Muscle of leg (tissue), 11 donors: ENCODE results near the gene RGR. TPM values are rescaled to one million over a fixed set of nuclear protein-coding genes. Genes with fewer than 3 reads are reported as not detected.

ENCODE experiments used
- DNase-seq: peaks from one replicate; pipeline ENCODE4 v3.0.0; 2013
- H3K27ac ChIP-seq: one replicate; pipeline ENCODE4 v1.5.1; 2013; ENCODE audit warnings: mild to moderate bottlenecking, low read length, control low read depth
- H3K27me3 ChIP-seq: one replicate; pipeline ENCODE4 v1.6.1; 2013; ENCODE audit warnings: low read length; ENCODE audit not compliant: control insufficient read depth, insufficient read depth
- H3K36me3 ChIP-seq: one replicate; pipeline ENCODE4 v1.6.1; 2013; ENCODE audit warnings: low read length; ENCODE audit not compliant: control insufficient read depth, insufficient read depth
- H3K4me1 ChIP-seq: one replicate; pipeline ENCODE4 v1.6.1; 2013; ENCODE audit warnings: low read length; ENCODE audit not compliant: control insufficient read depth, insufficient read depth
- H3K4me3 ChIP-seq: one replicate; pipeline ENCODE4 v1.5.1; 2013; ENCODE audit warnings: low read length, control low read depth
- H3K9me3 ChIP-seq: replicated peaks from 2 replicates; pipeline ENCODE4 v1.6.1; 2013; ENCODE audit warnings: low read depth, low read length; ENCODE audit not compliant: control insufficient read depth
- WGBS: methylation state at CpG from one replicate; pipeline ENCODE4 v1.1.5; 2013; ENCODE audit warnings: missing lambda C conversion rate; ENCODE audit not compliant: insufficient coverage; 5-methylcytosine and 5-hydroxymethylcytosine counted together
- polyA plus RNA-seq, 8 donors: library from polyadenylated mRNA; unstranded; fragments of 120-200 nt; gene quantifications; one replicate each; pipeline versions ENCODE4 v1.2.1 to v1.2.3, GENCODE V29; 2013; ENCODE audit warnings: inconsistent platforms in 1 of 8, low replicate concordance in 1 of 8; ENCODE audit not compliant: insufficient read length in 8 of 8, insufficient read depth in 1 of 8
- total RNA-seq: library from RNA; stranded (reverse); fragments of 120-200 nt; gene quantifications from one replicate; pipeline ENCODE4 v1.2.4, GENCODE V29; 2013

The RGR gene
- total and polyA plus RNA-seq, 9 donors: 6.1 to 20.7 (median 12.6) TPM

- peaks cover 4% of the 10 kb centered on the region for H3K27me3 ChIP-seq
- no peaks in the 10 kb centered on the region for H3K9me3 ChIP-seq
- H3K27ac ChIP-seq: no peak overlapping the region
- H3K36me3 ChIP-seq: no peaks in the 10 kb centered on the region
- 89% methylated on average over 3 of the region's 4 CpGs for WGBS
- no peak overlapping the region for H3K4me3 ChIP-seq
- DNase-seq: no peak
- no peaks in the 10 kb centered on the region for H3K4me1 ChIP-seq
Observed at GRCh38 chr10:84234479-84234878, 10.4 kb upstream of the RGR start.

GRCh38 chr10:84235096-84235495, 9.8 kb upstream of the RGR start:
- Histone ChIP-seq H3K4me1 (no peaks in the 10 kb centered on the region), H3K36me3 (no peaks in the 10 kb centered on the region), H3K4me3 (no peak overlapping the region), H3K9me3 (no peaks in the 10 kb centered on the region), H3K27me3 (peaks cover 4% of the 10 kb centered on the region), H3K27ac (no peak overlapping the region)
- 75% methylated on average over 2 of the region's 4 CpGs for WGBS
- DNase-seq: no peak

- peaks cover 4% of the 10 kb centered on the region for H3K27me3 ChIP-seq
- peaks cover 4% of the 10 kb centered on the region for H3K4me1 ChIP-seq
- no peak for DNase-seq
- WGBS: 87% methylated on average over 6 of the region's 6 CpGs
- no peak overlapping the region for H3K27ac ChIP-seq
- no peak overlapping the region for H3K4me3 ChIP-seq
- H3K9me3 ChIP-seq: no peaks in the 10 kb centered on the region
- no peaks in the 10 kb centered on the region for H3K36me3 ChIP-seq
Observed at GRCh38 chr10:84236807-84237198, 8.1 kb upstream of the RGR start.

GRCh38 chr10:84237199-84238051, 7.4 kb upstream of the RGR start:
- no peaks in the 10 kb centered on the region for H3K36me3 ChIP-seq
- peaks cover 4% of the 10 kb centered on the region for H3K27me3 ChIP-seq
- DNase-seq: no peak
- no peak overlapping the region for H3K27ac ChIP-seq
- WGBS: 40% methylated on average over 47 of the region's 52 CpGs
- no peak overlapping the region for H3K4me3 ChIP-seq
- H3K4me1 ChIP-seq: peaks cover 8% of the 10 kb centered on the region
- H3K9me3 ChIP-seq: no peaks in the 10 kb centered on the region

GRCh38 chr10:84238909-84239308, 5.9 kb upstream of the RGR start:
- Histone ChIP-seq H3K4me3 (no peak overlapping the region), H3K36me3 (no peaks in the 10 kb centered on the region), H3K27me3 (peaks cover 4% of the 10 kb centered on the region), H3K27ac (no peak overlapping the region), H3K4me1 (peaks cover 13% of the 10 kb centered on the region), H3K9me3 (no peaks in the 10 kb centered on the region)
- WGBS: no CpG with 5 or more reads among the region's 3 CpGs
- DNase-seq: no peak

- DNase-seq: no peak
- Histone ChIP-seq H3K27me3 (peaks cover 4% of the 10 kb centered on the region), H3K4me3 (no peak within 1 kb of the TSS), H3K27ac (no peak within 1 kb of the TSS), H3K9me3 (no peaks in the 10 kb centered on the region), H3K4me1 (peaks cover 28% of the 10 kb centered on the region), H3K36me3 (no peaks in the 10 kb centered on the region)
- 92% methylated on average over 5 of the region's 13 CpGs for WGBS
Observed at GRCh38 chr10:84241185-84241790, 3.6 kb upstream of the RGR start, which contains the start of gene LRIT1. Gene LRIT1 (minus strand): TSS chr10:84241546. CDS start chr10:84241439, 107 bp downstream.

GRCh38 chr10:84243759-84244158, 1.1 kb upstream of the RGR start:
- H3K9me3 ChIP-seq: no peaks in the 10 kb centered on the region
- no peaks in the 10 kb centered on the region for H3K27me3 ChIP-seq
- DNase-seq: no peak
- peak overlapping the region; percentile 35 for H3K27ac ChIP-seq
- H3K4me1 ChIP-seq: peaks cover 34% of the 10 kb centered on the region
- 92% methylated on average over 2 of the region's 3 CpGs for WGBS
- no peak overlapping the region for H3K4me3 ChIP-seq
- H3K36me3 ChIP-seq: no peaks in the 10 kb centered on the region

- Histone ChIP-seq H3K27me3 (no peaks in the 10 kb centered on the region), H3K4me1 (peaks cover 29% of the 10 kb centered on the region), H3K4me3 (no peak overlapping the region), H3K27ac (no peak overlapping the region), H3K36me3 (no peaks in the 10 kb centered on the region), H3K9me3 (no peaks in the 10 kb centered on the region)
- no peak for DNase-seq
- 75% methylated on average over 5 of the region's 6 CpGs for WGBS
Observed at GRCh38 chr10:84247496-84247895, 2.6 kb downstream of the RGR start.

GRCh38 chr10:84248794-84249193, 3.9 kb downstream of the RGR start:
- DNase-seq: no peak
- 64% methylated on average over 3 of the region's 12 CpGs for WGBS
- Histone ChIP-seq H3K4me3 (no peak overlapping the region), H3K4me1 (peaks cover 25% of the 10 kb centered on the region), H3K9me3 (no peaks in the 10 kb centered on the region), H3K36me3 (peaks cover under 1% of the 10 kb centered on the region), H3K27ac (no peak overlapping the region), H3K27me3 (no peaks in the 10 kb centered on the region)

GRCh38 chr10:84254552-84255478, 10.0 kb downstream of the RGR start:
- H3K36me3 ChIP-seq: peaks cover 3% of the 10 kb centered on the region
- H3K9me3 ChIP-seq: no peaks in the 10 kb centered on the region
- peaks cover 9% of the 10 kb centered on the region for H3K4me1 ChIP-seq
- H3K27ac ChIP-seq: no peak overlapping the region
- DNase-seq: no peak
- H3K4me3 ChIP-seq: no peak overlapping the region
- H3K27me3 ChIP-seq: no peaks in the 10 kb centered on the region
- WGBS: 56% methylated on average over 5 of the region's 10 CpGs
